DND-41 (cell line): ENCODE data around the gene RELN.

Source experiments
- ATAC-seq: fragments of 200-7000 bp; cut with Tn5 transposase; 3 replicates; pipeline ENCODE4 v1.9.1; 2021; ENCODE audit warnings: low read depth; ENCODE audit not compliant: insufficient read depth
- DNase-seq: peaks from one replicate; pipeline ENCODE4 v3.0.0-alpha.2; 2020
- H2AFZ ChIP-seq: 2 replicates; pipeline ENCODE4 v1.6.0; 2012; ENCODE audit warnings: low read depth, low read length
- H3K27ac ChIP-seq: 2 replicates; pipeline ENCODE4 v1.5.1; 2012; ENCODE audit warnings: low read length, inconsistent platforms
- H3K27me3 ChIP-seq: fragments of 200-600 bp; sonication (generic); 2 replicates; pipeline ENCODE4 v1.6.0; 2012; ENCODE audit warnings: low read length, mild to moderate bottlenecking, inconsistent platforms; ENCODE audit not compliant: insufficient read depth, poor library complexity
- H3K36me3 ChIP-seq: 2 replicates; pipeline ENCODE4 v1.5.1; 2012; ENCODE audit warnings: low read length, inconsistent platforms; ENCODE audit not compliant: insufficient read depth
- H3K4me1 ChIP-seq: 2 replicates; pipeline ENCODE4 v1.5.1; 2012; ENCODE audit warnings: mild to moderate bottlenecking, low read length; ENCODE audit not compliant: insufficient read depth
- H3K4me2 ChIP-seq: 2 replicates; pipeline ENCODE4 v1.6.0; 2012; ENCODE audit warnings: mild to moderate bottlenecking, moderate library complexity, low read length, inconsistent platforms; ENCODE audit not compliant: insufficient read depth
- H3K4me3 ChIP-seq, 2 experiments: fragments of 200-600 bp in 1 of 2; shearing (Covaris generic) in 1 of 2; 2 replicates each; pipeline ENCODE4 v1.5.1; 2012 to 2016; ENCODE audit warnings: inconsistent platforms in 2 of 2, low read length in 2 of 2, mild to moderate bottlenecking in 2 of 2, low read depth in 1 of 2, moderate library complexity in 1 of 2
- H3K79me2 ChIP-seq: 2 replicates; pipeline ENCODE4 v1.6.0; 2012; ENCODE audit warnings: low read length, inconsistent platforms; ENCODE audit not compliant: insufficient read depth
- H3K9ac ChIP-seq: 2 replicates; pipeline ENCODE4 v1.6.0; 2012; ENCODE audit warnings: low read depth, mild to moderate bottlenecking, inconsistent platforms, low read length, moderate library complexity
- H3K9me3 ChIP-seq: 2 replicates; pipeline ENCODE4 v1.5.1; 2012; ENCODE audit warnings: low read length, moderate library complexity, mild to moderate bottlenecking, inconsistent platforms; ENCODE audit not compliant: insufficient read depth, severe bottlenecking
- H4K20me1 ChIP-seq: 2 replicates; pipeline ENCODE4 v1.6.0; 2012; ENCODE audit warnings: low read length; ENCODE audit not compliant: insufficient read depth
- CTCF ChIP-seq: IDR thresholded peaks from 2 replicates; pipeline ENCODE4 v1.5.1; 2012; ENCODE audit warnings: borderline replicate concordance, low read length, moderate library complexity, mild to moderate bottlenecking; ENCODE audit not compliant: poor library complexity, severe bottlenecking; ENCODE audit errors: extremely low read depth
- EZH2 ChIP-seq: IDR thresholded peaks from 3 replicates; pipeline ENCODE4 v1.6.1; 2012; ENCODE audit warnings: borderline replicate concordance, low read depth, mild to moderate bottlenecking, moderate library complexity, low read length, inconsistent platforms; ENCODE audit not compliant: severe bottlenecking

Gene RELN

GRCh38 chr7:103995554-103995953, 6.1 kb upstream of the RELN start:
- Histone ChIP-seq H3K27ac (no peak overlapping the region), H3K4me2 (no peak overlapping the region), H3K4me3 (no peak overlapping the region)

GRCh38 chr7:103993551-103993950, 4.1 kb upstream of the RELN start:
- Histone ChIP-seq H3K4me3 (no peak overlapping the region), H3K9me3 (no peaks in the 10 kb centered on the region), H4K20me1 (no peaks in the 10 kb centered on the region), H3K4me1 (no peaks in the 10 kb centered on the region), H3K36me3 (no peaks in the 10 kb centered on the region), H2AFZ (no peak overlapping the region), H3K27me3 (peaks cover 3% of the 10 kb centered on the region), H3K9ac (no peak overlapping the region), H3K79me2 (no peaks in the 10 kb centered on the region), H3K4me2 (no peak overlapping the region), H3K27ac (no peak overlapping the region)
- no peak for TF ChIP-seq EZH2
- no peak for TF ChIP-seq CTCF
- ATAC-seq: no peak
- DNase-seq: no peak

More at GRCh38 chr7:103995554-103995953, 6.1 kb upstream of the RELN start:
- no peak for DNase-seq
- Histone ChIP-seq H3K79me2 (no peaks in the 10 kb centered on the region), H2AFZ (no peak overlapping the region), H3K4me1 (no peaks in the 10 kb centered on the region), H3K9me3 (no peaks in the 10 kb centered on the region), H3K27me3 (peaks cover 3% of the 10 kb centered on the region), H3K36me3 (no peaks in the 10 kb centered on the region), H3K9ac (no peak overlapping the region), H4K20me1 (no peaks in the 10 kb centered on the region)
- TF ChIP-seq CTCF: no peak
- no peak for TF ChIP-seq EZH2
- ATAC-seq: no peak

- no peak for TF ChIP-seq CTCF
- TF ChIP-seq EZH2: no peak
- no peaks in the 10 kb centered on the region for H3K9me3 ChIP-seq
- DNase-seq: no peak
- H3K4me1 ChIP-seq: no peaks in the 10 kb centered on the region
- no peak overlapping the region for H3K4me2 ChIP-seq
- H3K27me3 ChIP-seq: peaks cover 3% of the 10 kb centered on the region
- ATAC-seq: no peak
- no peak overlapping the region for H3K4me3 ChIP-seq
- no peaks in the 10 kb centered on the region for H3K79me2 ChIP-seq
- no peak overlapping the region for H3K9ac ChIP-seq
- H2AFZ ChIP-seq: no peak overlapping the region
- no peak overlapping the region for H3K27ac ChIP-seq
- H4K20me1 ChIP-seq: no peaks in the 10 kb centered on the region
- H3K36me3 ChIP-seq: no peaks in the 10 kb centered on the region
Measured at GRCh38 chr7:103991406-103991805, 1.9 kb upstream of the RELN start.

- no peak overlapping the region for H3K9ac ChIP-seq
- no peaks in the 10 kb centered on the region for H4K20me1 ChIP-seq
- no peak for TF ChIP-seq CTCF
- TF ChIP-seq EZH2: no peak
- no peak overlapping the region for H3K4me2 ChIP-seq
- no peak for DNase-seq
- H3K36me3 ChIP-seq: no peaks in the 10 kb centered on the region
- no peak overlapping the region for H2AFZ ChIP-seq
- no peaks in the 10 kb centered on the region for H3K4me1 ChIP-seq
- H3K79me2 ChIP-seq: no peaks in the 10 kb centered on the region
- no peak for ATAC-seq
- H3K27ac ChIP-seq: no peak overlapping the region
- no peak overlapping the region for H3K4me3 ChIP-seq
- no peaks in the 10 kb centered on the region for H3K9me3 ChIP-seq
- peaks cover 3% of the 10 kb centered on the region for H3K27me3 ChIP-seq
Measured at GRCh38 chr7:103990991-103991390, 1.5 kb upstream of the RELN start.
